GM19240 (cell line): Measurements from ENCODE around the gene ARL16.
"Not testable (repeated sequence)": the region's sequence is repeated elsewhere in the genome, so short reads cannot be mapped to it uniquely, and the experiment has no call there.

Experiments
- DNase-seq: peaks from one replicate; pipeline ENCODE4 v3.0.0; 2011; ENCODE audit warnings: low spot score; ENCODE audit not compliant: insufficient read length

ARL16 gene

DNA sequence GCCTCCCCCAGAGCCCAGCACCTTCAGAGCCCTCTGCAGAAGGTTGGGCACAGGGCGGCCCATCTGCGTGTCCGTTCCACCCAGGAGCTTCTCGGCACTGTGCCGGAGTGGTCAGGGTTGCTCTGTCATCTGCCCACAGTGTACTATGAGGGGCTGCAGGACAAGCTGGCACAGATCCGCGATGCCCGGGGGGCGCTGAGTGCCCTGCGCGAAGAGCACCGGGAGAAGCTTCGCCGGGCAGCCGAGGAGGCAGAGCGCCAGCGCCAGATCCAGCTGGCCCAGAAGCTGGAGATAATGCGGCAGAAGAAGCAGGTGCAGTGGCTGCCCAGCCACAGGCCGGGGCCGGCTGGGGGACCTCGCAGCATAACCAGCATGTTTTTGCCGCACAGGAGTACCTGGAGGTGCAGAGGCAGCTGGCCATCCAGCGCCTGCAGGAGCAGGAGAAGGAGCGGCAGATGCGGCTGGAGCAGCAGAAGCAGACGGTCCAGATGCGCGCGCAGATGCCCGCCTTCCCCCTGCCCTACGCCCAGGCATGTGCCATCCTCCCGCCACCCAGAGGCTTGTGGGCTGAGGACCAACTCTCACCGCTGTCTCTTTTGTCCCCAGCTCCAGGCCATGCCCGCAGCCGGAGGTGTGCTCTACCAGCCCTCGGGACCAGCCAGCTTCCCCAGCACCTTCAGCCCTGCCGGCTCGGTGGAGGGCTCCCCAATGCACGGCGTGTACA is 12.8 kb upstream of the ARL16 start:
- DNase-seq, result no peak

DNA sequence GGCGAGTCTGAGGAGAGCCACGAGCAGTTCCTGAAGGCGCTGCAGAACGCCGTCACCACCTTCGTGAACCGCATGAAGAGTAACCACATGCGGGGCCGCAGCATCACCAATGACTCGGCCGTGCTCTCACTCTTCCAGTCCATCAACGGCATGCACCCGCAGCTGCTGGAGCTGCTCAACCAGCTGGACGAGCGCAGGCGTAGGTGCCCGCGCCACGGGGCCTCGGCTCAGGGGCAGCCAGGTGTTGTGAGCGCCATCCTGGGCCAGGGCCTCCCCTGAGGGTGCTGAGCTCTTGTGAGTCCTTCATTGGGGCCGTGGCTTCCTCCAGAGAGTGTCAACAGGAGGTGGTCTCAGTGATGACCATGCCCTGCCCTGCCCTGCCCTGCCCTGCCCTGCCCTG is 12.2 kb upstream of the ARL16 start:
- DNase-seq, result no peak

- no peak for DNase-seq
Observed at GRCh38 chr17:81695211-81695610, 11.6 kb upstream of the ARL16 start.

GRCh38 chr17:81694810-81695209 is 11.2 kb upstream of the ARL16 start:
- no peak for DNase-seq

GRCh38 chr17:81693509-81694210 is 10.1 kb upstream of the ARL16 start:
- DNase-seq, result no peak

GRCh38 chr17:81691608-81692007 is 8.0 kb upstream of the ARL16 start:
- no peak for DNase-seq

DNA sequence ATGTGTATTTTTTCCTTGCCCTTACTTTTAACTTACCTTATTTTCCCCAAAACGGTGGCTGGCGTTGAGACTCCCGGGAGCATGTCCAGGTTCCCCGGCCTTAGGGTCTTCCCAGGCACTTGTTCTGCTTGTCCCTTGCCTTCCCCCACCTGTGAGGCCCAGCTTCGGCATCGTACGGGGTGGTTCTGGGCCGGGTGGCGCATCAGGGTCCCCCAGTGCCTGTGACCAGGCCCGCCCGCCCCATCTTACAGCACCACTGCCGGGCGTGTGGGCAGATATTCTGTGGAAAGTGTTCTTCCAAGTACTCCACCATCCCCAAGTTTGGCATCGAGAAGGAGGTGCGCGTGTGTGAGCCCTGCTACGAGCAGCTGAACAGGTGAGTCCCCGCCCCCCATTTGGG is 7.6 kb upstream of the ARL16 start:
- no peak for DNase-seq

- DNase-seq, result no peak
Observed at GRCh38 chr17:81690549-81690948, 7.0 kb upstream of the ARL16 start.

DNA sequence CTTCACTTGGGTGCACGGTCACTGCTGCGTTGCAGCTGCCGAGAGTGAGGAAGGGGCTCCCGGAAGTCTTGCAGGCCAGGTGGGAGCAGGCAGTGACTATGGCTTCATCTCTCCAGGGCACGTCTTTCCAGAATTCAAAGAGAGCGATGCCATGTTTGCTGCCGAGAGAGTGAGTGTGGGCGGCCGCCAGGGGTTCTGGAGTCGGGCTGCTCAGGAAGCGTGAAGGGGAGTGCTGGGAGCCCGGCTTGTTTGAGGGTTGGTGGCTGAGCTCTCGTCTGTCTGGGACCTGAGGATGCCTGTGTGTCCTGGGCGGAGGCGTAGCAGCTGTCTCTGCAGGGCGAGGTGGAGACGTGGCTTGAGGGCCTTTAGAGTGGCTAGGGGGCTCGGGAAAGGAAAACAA is 6.5 kb upstream of the ARL16 start:
- no peak for DNase-seq

- no peak for DNase-seq
Observed at GRCh38 chr17:81688616-81689015, 5.0 kb upstream of the ARL16 start.

DNA sequence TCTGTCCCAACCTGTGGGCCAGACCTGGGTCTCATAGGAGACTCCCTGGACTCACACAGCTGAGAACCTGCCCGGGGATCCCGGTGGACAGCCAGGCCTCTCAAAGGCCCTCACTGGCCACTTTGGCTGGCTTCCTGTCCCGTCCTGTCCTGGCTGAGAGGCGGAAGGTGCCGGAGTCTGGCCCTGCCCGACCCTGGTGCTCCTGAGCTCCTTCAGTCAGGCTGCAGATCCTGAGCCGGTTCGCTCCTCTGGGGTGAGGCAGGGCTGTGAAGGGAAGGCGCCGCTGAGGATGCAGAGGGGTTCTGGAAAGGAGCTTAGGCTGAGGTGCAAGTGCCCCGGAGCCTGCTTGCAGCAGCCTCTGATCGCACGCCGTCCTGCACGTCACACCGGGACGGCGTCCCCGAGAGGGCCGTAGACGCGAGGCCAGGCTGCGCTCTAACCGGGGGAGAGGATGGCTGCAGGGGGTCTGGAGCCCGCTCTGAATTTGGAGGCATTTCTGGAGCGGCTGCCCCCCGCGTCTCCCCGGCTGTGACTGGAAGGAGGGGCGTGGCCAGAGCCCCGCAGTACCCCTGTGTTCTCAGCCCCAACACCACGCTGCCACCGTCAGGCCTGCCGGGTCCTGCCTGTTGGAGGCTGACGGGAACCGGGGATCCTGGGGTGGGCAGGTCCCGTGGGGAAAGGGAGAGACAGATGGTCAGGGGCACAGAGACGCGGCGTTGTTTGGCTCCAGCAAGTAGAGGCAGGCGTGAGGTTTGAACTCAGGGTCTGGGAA is 4.4 kb upstream of the ARL16 start:
- no peak for DNase-seq

DNA sequence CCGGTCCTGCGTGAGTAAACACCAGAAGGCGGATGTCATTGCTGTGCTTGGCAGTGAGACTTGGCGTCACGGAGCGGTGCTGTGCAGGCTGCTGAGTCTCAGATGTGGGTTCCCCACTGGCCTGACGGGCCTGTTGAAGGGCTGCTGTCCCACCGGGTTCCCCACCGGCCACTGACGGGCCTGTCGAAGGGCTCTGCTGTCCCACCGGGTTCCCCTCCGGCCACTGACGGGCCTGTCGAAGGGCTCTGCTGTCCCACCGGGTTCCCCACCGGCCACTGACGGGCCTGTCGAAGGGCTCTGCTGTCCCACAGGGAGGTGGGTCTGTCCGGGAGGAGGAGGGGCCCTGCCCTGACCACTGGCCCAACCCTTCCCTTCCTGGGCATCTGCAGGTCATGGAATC is 3.0 kb upstream of the ARL16 start:
- no peak for DNase-seq

DNA sequence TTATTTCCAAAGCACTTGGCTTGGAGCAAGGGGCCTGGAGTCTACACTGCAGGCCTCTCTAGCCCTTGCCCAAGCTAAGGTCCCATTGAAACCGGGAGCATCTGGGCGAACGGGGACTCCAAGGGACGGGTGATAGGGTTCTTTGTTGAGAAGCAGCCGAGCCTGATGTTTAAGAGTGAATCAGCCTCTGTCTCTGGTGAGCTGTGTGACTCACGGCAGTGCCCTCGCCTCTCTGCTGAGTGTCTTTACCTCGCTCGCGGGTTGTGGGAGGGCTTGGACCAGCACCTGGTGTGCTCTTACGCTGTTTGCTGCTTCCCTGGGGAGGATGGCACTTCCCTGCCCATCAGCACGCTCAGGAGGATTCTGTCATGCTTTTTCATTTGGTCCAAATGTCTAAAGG is 1.5 kb upstream of the ARL16 start:
- DNase-seq, result no peak

DNA sequence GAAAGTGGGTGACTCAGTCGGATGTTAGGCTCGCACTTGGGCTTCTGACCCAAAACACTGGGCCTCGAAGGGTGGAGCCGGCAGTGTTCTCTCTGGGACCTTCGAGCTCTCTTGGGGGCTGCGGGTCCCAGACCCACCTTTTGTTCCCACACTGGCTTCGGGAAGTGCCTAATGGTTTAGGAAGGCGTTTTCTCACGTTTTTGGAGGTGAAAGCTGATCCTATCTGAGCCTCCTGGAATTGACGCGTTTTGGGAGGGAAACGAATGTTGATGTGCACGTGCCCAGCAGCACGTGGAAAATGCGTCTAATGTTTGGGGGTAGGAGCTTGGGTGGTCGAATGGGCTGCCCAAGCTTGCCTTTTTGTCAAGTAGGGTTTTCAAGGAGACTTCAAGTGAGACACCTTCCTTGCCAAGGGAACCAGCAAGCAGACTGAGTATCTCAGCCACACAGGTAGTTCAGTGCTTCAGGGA is 880 bp upstream of the ARL16 start:
- no peak for DNase-seq

- no peak for DNase-seq
Observed at GRCh38 chr17:81683208-81683583, 401 bp downstream of the ARL16 start.

DNA sequence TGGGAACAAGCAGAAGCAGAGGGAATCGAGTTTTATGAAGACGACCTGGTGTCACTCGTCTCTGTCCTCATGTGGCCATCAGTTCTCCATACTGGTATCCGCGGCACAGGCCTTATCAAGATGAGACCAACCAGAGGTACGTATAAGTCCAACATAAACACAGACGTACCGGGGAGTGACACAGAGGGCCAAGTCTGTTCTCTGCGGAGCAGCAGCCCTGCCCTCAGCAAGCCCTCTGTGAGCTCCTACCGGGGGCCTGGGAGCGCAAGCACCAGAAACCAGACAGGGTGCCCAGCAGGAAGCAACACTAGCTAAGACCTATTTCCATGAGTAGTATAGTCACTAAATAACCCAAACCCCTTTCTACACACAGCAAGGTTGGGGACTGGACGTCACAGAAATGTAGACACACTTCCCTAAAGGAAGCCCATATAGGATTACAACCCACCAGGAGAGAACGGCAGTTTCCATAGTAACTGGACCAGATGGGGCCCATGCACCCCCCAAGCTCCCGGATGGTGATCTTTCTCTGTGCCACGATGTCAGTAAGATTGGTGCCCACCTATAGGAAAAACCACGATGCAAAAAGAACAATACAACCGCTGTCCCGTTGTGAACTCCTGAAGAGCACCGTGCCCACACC is 911 bp downstream of the ARL16 start:
- DNase-seq, result no peak

DNA sequence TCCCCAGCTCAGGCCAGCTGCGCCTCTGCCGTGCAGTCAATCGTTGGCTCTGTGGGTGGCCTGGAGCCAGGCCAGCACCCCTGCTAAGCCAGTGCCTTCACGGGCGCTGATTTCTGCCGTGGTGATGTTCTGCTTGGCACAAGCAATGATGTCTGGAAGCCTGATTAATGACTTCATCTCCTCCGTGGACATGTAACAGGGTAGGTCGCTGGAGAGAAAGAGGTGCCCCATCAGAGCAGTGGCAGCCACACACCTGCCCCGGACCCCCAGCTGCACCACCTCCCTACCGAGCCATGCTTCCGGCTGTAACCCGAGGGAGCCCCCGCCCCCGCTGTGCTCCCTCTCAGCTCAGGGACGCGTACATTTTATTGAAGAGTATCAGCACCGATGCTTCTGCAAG is 1.9 kb downstream of the ARL16 start:
- DNase-seq, result no peak

- no peak for DNase-seq
Observed at GRCh38 chr17:81680150-81680549, 3.4 kb downstream of the ARL16 start.

DNA sequence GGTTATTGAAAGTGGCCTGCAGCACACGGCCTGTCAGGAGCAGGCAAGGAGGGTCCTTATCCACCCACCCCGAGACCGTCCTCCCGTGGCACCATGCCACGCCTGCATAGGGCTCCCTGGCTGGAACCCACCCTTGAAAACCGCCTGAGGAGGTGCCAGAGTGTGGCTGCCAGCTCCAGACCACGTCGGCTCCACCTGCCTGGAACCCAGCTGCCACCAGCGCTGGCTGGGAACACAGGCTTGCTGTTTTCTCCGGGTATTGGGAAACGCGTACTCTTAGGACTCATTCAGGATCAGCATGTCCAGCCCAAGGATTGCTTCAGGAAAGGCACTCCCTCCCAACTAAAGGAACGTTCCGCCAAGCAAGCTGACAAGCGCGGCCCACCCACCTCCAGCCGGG is 6.7 kb downstream of the ARL16 start:
- no peak for DNase-seq

DNA sequence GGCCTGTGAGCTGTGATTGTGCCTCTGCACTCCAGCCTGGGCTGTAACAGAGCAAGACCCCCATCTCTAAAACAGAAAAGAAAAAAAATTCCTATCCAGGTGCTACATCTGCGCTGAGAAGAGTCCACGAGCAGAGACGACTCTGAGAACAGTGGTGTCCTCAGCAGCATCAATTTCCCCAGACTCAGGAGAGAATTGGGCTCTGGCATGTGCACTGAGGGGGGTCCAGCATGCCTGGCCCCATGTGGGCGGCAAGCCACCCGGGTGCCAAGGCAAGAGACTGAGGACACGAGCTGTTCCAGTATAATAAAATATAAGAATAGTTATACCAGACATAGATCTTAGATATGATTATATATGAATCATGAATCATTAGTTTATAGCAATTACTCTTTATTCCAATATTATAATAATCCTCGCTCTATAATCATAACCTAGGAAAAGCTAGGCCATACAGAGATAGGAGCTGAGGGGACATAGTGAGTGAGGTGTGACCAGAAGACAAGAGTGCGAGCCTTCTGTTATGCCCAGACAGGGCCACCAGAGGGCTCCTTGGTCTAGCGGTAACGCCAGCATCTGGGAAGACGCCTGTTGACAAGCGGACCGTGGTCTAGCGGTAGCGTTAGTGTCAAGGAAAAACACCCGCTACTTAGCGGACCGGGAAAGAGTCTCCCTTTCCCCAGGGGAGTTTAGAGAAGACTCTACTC is 7.9 kb downstream of the ARL16 start:
- not testable (repeated sequence) for DNase-seq

DNA sequence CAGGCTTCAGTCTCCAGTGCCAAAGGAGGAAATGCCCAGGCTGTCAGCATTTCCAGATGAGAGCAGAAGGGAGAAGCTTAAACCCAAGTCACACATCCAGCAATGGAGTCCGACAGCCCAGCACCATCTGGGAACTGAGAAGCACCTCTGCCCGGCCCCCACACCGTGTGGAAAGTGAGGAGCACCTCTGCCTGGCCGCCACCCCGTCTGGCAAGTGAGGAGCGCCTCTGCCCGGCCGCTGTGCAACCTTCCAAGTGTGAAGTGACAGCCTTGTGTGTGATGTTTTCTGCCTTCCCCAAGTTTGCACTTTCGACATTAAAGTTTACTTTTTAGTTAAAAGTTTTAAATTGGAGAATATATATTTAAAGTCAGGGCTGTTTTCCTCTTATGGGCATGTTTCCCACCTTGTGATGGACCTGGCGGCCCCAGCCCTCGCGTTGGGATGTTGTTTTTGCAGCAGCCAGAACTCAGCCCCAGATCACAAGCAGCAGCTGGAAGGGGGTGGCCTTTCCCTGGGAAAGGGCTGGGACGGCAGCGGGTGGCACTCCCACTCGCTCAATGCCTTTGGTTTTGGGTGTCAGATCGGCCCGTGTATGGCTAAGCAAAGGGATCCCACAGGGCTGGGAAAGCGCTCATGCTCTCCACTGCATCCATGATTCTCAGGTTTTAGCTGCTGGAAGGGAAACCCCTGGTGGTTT is 9.9 kb downstream of the ARL16 start:
- no peak for DNase-seq
